Endothelial cell of umbilical vein (primary cell): ENCODE data around the gene SSNA1. TPM values are rescaled to one million over a fixed set of nuclear protein-coding genes. Genes with fewer than 3 reads are reported as not detected.

Source experiments
- BruUV-seq: library from RNA; stranded (reverse); fragments of 400-500 nt; replicated peaks from 2 replicates; lab custom pipeline; 2021; lab: Mats Ljungman, UMichigan
- CTCF ChIA-PET: fragments of 300-600, 350-600 bp; sonication (Branson Sonifier 250); formaldehyde crosslinking; loops from one replicate; lab custom pipeline; 2021; ENCODE audit warnings: antibody characterized with exemption, inconsistent platforms; lab: Charles Lee
- POLR2A ChIA-PET: fragments of 300-600, 350-600 bp; sonication (Branson Sonifier 250); formaldehyde crosslinking; loops from one replicate; lab custom pipeline; 2021; ENCODE audit warnings: antibody characterized with exemption, inconsistent platforms; lab: Charles Lee
- DNase-seq: peaks from one replicate; pipeline ENCODE4 v3.0.0-alpha.2; 2011; ENCODE audit warnings: low read depth, low spot score
- FAIRE-seq: peaks from 2 replicates; lab custom pipeline; 2011; peaks lifted over from hg19 to GRCh38; lab: Jason Lieb, UNC
- H2AFZ ChIP-seq: 2 replicates; pipeline ENCODE4 v1.6.0; 2012; ENCODE audit warnings: low read depth, low read length, control low read depth, inconsistent platforms
- H3K27ac ChIP-seq: 2 replicates; pipeline ENCODE4 v1.5.1; 2011; ENCODE audit warnings: low read depth, mild to moderate bottlenecking, control low read depth, low read length, moderate library complexity; ENCODE audit not compliant: insufficient read depth
- H3K27me3 ChIP-seq, 2 experiments: 2 replicates each; pipeline versions ENCODE4 v1.6.0 to v1.6.1; 2011; ENCODE audit warnings: low read length in 2 of 2, mixed read lengths in 1 of 2; ENCODE audit not compliant: control insufficient read depth in 2 of 2, insufficient read depth in 2 of 2
- H3K36me3 ChIP-seq, 2 experiments: 2 replicates in 1 of 2; 3 replicates in 1 of 2; pipeline ENCODE4 v1.5.1; 2011; ENCODE audit warnings: low read length in 2 of 2, mild to moderate bottlenecking in 1 of 2, moderate library complexity in 1 of 2; ENCODE audit not compliant: control insufficient read depth in 2 of 2, insufficient read depth in 2 of 2; ENCODE audit errors: extremely low read depth in 1 of 2
- H3K4me1 ChIP-seq: 3 replicates; pipeline ENCODE4 v1.5.1; 2011; ENCODE audit warnings: mild to moderate bottlenecking, low read length; ENCODE audit not compliant: control insufficient read depth, insufficient read depth; ENCODE audit errors: extremely low read depth
- H3K4me2 ChIP-seq: 2 replicates; pipeline ENCODE4 v1.6.1; 2011; ENCODE audit warnings: low read length, control low read depth, mixed read lengths; ENCODE audit not compliant: insufficient read depth
- H3K4me3 ChIP-seq, 3 experiments: fragments of 200-600 bp in 1 of 3; sonication (generic), shearing (Covaris generic) in 1 of 3; replicated peaks in 1 of 3; 2 replicates each; pipeline ENCODE4 v1.5.1; 2011 to 2016; ENCODE audit warnings: control low read depth in 3 of 3, low read length in 3 of 3, mild to moderate bottlenecking in 2 of 3, inconsistent platforms in 1 of 3, low read depth in 1 of 3, moderate library complexity in 1 of 3; ENCODE audit not compliant: insufficient read depth in 1 of 3
- H3K79me2 ChIP-seq: 2 replicates; pipeline ENCODE4 v1.6.0; 2012; ENCODE audit warnings: low read length, inconsistent platforms; ENCODE audit not compliant: control insufficient read depth, insufficient read depth
- H3K9ac ChIP-seq: replicated peaks from 2 replicates; pipeline ENCODE3; 2011; ENCODE audit warnings: low read length, control low read depth; ENCODE audit not compliant: insufficient read depth; ENCODE audit errors: extremely low read depth
- H3K9me1 ChIP-seq: replicated peaks from 3 replicates; pipeline ENCODE4 v1.6.0; 2011; ENCODE audit warnings: mild to moderate bottlenecking, low read length; ENCODE audit not compliant: control insufficient read depth, insufficient read depth; ENCODE audit errors: extremely low read depth
- H3K9me3 ChIP-seq: replicated peaks from 2 replicates; pipeline ENCODE4 v1.5.1; 2012; ENCODE audit warnings: low read length, inconsistent platforms; ENCODE audit not compliant: control insufficient read depth, insufficient read depth
- H4K20me1 ChIP-seq: replicated peaks from 2 replicates; pipeline ENCODE3; 2011; ENCODE audit warnings: mild to moderate bottlenecking, low read length; ENCODE audit not compliant: control insufficient read depth, insufficient read depth; ENCODE audit errors: extremely low read depth
- CTCF ChIP-seq, 2 donors: IDR thresholded peaks; 1 replicate in 1 of 2; 2 replicates in 1 of 2; pipeline ENCODE4 v1.5.1; 2011; ENCODE audit warnings: low read length in 2 of 2, mild to moderate bottlenecking in 2 of 2, moderate library complexity in 2 of 2, control low read depth in 1 of 2, inconsistent platforms in 1 of 2, low read depth in 1 of 2; ENCODE audit not compliant: insufficient read depth in 1 of 2; ENCODE audit errors: extremely low read depth in 1 of 2
- EZH2 ChIP-seq: IDR thresholded peaks from 2 replicates; pipeline ENCODE4 v1.6.1; 2012; ENCODE audit warnings: borderline replicate concordance, low read depth, mild to moderate bottlenecking, moderate library complexity, low read length, inconsistent platforms; ENCODE audit not compliant: severe bottlenecking
- FOS ChIP-seq: IDR thresholded peaks from 2 replicates; pipeline ENCODE4 v1.6.1; 2011; ENCODE audit warnings: mild to moderate bottlenecking, low read length, moderate library complexity, borderline replicate concordance; ENCODE audit not compliant: insufficient read depth
- GATA2 ChIP-seq: IDR thresholded peaks from 2 replicates; pipeline ENCODE4 v1.7.0; 2011; ENCODE audit warnings: low read depth, mild to moderate bottlenecking, moderate library complexity, mixed read lengths, low read length; ENCODE audit not compliant: insufficient read length, insufficient read depth
- JUN ChIP-seq: IDR thresholded peaks from 2 replicates; pipeline ENCODE4 v1.6.1; 2011; ENCODE audit warnings: borderline replicate concordance, low read depth; ENCODE audit not compliant: insufficient read length, insufficient read depth
- MYC ChIP-seq: IDR thresholded peaks from one replicate; pipeline ENCODE4 v1.6.1; 2011; ENCODE audit warnings: mild to moderate bottlenecking, low read depth, low read length
- POLR2A ChIP-seq: IDR thresholded peaks from 2 replicates; pipeline ENCODE4 v1.6.1; 2012; ENCODE audit warnings: low read depth, mild to moderate bottlenecking, control low read depth, low read length
- POLR2AphosphoS5 ChIP-seq: IDR thresholded peaks from 2 replicates; pipeline ENCODE4 v1.6.1; 2012; ENCODE audit warnings: low read depth, mild to moderate bottlenecking, control low read depth, low read length, moderate library complexity; ENCODE audit not compliant: insufficient read depth
- dilution Hi-C: fragments of 300-500 bp; cut with MboI; formaldehyde crosslinking; loops from one replicate; pipeline ENCODE4 v1.15.0; 2019; ENCODE audit warnings: low sequenced_read_pairs; ENCODE audit not compliant: extremely low pct_ligation_motif_present
- intact Hi-C: fragments of 100-400 bp; cut with micrococcal nuclease; formaldehyde crosslinking; loops from one replicate; pipeline ENCODE4 v1.10.0; 2022
- polyA plus RNA-seq, 4 experiments: library from polyadenylated mRNA; depleted of rRNA in 3 of 4; stranded (reverse) in 3 of 4; unstranded in 1 of 4; fragments of >200 nt; gene quantifications; 2 replicates each; pipeline versions ENCODE4 v1.2.1 to v1.2.3, GENCODE V29; 2011 to 2012; ENCODE audit warnings: missing spikeins in 1 of 4
- total RNA-seq: library from RNA; stranded (reverse); gene quantifications from 2 replicates; pipeline ENCODE4 v1.2.3, GENCODE V29; 2021
- TF ChIP-seq, protein P1 (sequence below): IDR thresholded peaks from 2 replicates; pipeline ENCODE4 v1.6.1; 2011; ENCODE audit not compliant: insufficient read depth, insufficient read length

Gene SSNA1
- total and polyA plus RNA-seq, 2 donors (not counting 3 experiments of a cell fraction or from before 2014, with no cell fraction given) = 89.0 to 146 TPM

DNA sequence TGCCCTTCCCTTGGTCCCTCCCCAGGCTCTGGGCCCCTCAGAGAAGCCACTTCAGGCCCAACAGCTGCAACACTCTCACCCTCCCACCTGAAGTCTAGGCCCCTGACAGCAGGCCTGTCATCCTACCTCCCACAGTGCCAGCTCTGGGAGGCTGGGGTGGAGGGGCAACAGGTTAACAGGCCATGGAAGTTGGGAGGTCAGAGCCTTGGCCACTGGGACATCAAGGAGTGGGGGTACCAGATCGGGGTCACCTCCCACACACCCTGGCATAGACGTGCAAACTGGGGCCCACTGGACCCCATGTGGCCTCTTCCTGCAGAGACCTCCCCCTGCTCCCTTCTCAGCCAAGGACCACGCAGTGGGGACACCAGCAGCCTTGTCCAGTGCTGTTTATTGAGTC lies 2.8 kb downstream of the SSNA1 start:
- no peaks in the 10 kb centered on the region for H3K9me1 ChIP-seq
- no peak overlapping the region for H3K27ac ChIP-seq
- H3K9ac ChIP-seq = no peak overlapping the region
- TF ChIP-seq GATA2 (no peak), JUN (no peak), FOS (no peak), CTCF (IDR thresholded peaks at IDR 0.05; ENCODE audit: extremely low read depth in 1 of 2, insufficient read depth in 1 of 2, low read depth in 1 of 2, low read length in 2 of 2) (no peak), POLR2A (no peak), POLR2AphosphoS5 (no peak), EZH2 (no peak), MYC (no peak)
- TF ChIP-seq, protein P1, sequence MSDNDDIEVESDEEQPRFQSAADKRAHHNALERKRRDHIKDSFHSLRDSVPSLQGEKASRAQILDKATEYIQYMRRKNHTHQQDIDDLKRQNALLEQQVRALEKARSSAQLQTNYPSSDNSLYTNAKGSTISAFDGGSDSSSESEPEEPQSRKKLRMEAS = no peak
- dilution Hi-C loops = no loop called here
- ChIA-PET POLR2A (no interaction called here), CTCF (no interaction called here)
- no peaks in the 10 kb centered on the region for H3K9me3 ChIP-seq
- H4K20me1 ChIP-seq = no peaks in the 10 kb centered on the region
- peaks cover 0 to 16% of the 10 kb centered on the region in 2 experiments for H3K36me3 ChIP-seq
- H2AFZ ChIP-seq = no peak overlapping the region
- DNase-seq (no peak), FAIRE-seq (no peak)
- H3K4me1 ChIP-seq = peaks cover 17% of the 10 kb centered on the region
- no TSS peak for BruUV-seq
- peaks cover 31% of the 10 kb centered on the region for H3K79me2 ChIP-seq
- intact Hi-C loops = no loop called here
- H3K27me3 ChIP-seq = no peaks in the 10 kb centered on the region
- no peak overlapping the region for H3K4me3 ChIP-seq
- H3K4me2 ChIP-seq = no peak overlapping the region
